OCI-LY3 (cell line): ENCODE results near the gene TXN.
"Not testable (repeated sequence)": the region's sequence is repeated elsewhere in the genome, so short reads cannot be mapped to it uniquely, and the experiment has no call there.

ENCODE experiments used
- H2AFZ ChIP-seq: fragments of 200-600, 300-600 bp; shearing (Covaris generic); 2 replicates; pipeline ENCODE4 v1.6.0; 2014; ENCODE audit warnings: antibody characterized with exemption, low read depth, low read length
- H3K27ac ChIP-seq: fragments of 200-600, 300-600 bp; sonication (generic); 2 replicates; pipeline ENCODE4 v1.5.1; 2014; ENCODE audit warnings: mild to moderate bottlenecking, low read length, moderate library complexity, mixed read lengths
- H3K27me3 ChIP-seq: fragments of 200-600, 300-600 bp; sonication (generic); 2 replicates; pipeline ENCODE4 v1.6.1; 2014; ENCODE audit warnings: low read depth, low read length, mixed read lengths
- H3K36me3 ChIP-seq: fragments of 200-600, 300-600 bp; sonication (generic); replicated peaks from 2 replicates; pipeline ENCODE3; 2014; ENCODE audit warnings: low read depth, low read length, mixed read lengths
- H3K4me1 ChIP-seq: fragments of 300-600, 200-600 bp; sonication (generic); 2 replicates; pipeline ENCODE4 v1.6.1; 2014; ENCODE audit warnings: low read length, mixed read lengths
- H3K4me2 ChIP-seq: fragments of 200-600, 300-600 bp; sonication (generic); 2 replicates; pipeline ENCODE4 v1.6.1; 2014; ENCODE audit warnings: low read length, mixed read lengths
- H3K4me3 ChIP-seq: fragments of 300-600, 200-600 bp; sonication (generic); 2 replicates; pipeline ENCODE4 v1.5.1; 2014; ENCODE audit warnings: antibody characterized with exemption, mild to moderate bottlenecking, low read length, moderate library complexity
- H3K79me2 ChIP-seq: fragments of 300-600, 200-600 bp; shearing (Covaris generic); 2 replicates; pipeline ENCODE4 v1.6.1; 2014; ENCODE audit warnings: mild to moderate bottlenecking, low read length, mixed read lengths
- H3K9ac ChIP-seq: fragments of 300-600, 200-600 bp; shearing (Covaris generic); 2 replicates; pipeline ENCODE4 v1.6.0; 2014; ENCODE audit warnings: mild to moderate bottlenecking, low read length, moderate library complexity
- H3K9me3 ChIP-seq: fragments of 200-600, 300-600 bp; shearing (Covaris generic); 2 replicates; pipeline ENCODE4 v1.6.1; 2014; ENCODE audit warnings: low read length, mixed read lengths; ENCODE audit not compliant: insufficient read depth
- H4K20me1 ChIP-seq: fragments of 200-600, 300-600 bp; sonication (generic); 2 replicates; pipeline ENCODE4 v1.6.1; 2016; ENCODE audit warnings: low read length, mixed read lengths; ENCODE audit not compliant: insufficient read depth
- EZH2phosphoT487 ChIP-seq: fragments of 200-600 bp; shearing (Covaris generic); IDR thresholded peaks from 2 replicates; pipeline ENCODE4 v1.6.1; 2018; ENCODE audit warnings: antibody characterized with exemption, mixed run types, low read depth
- TF ChIP-seq, protein P1 (sequence below): fragments of 200-600, 300-600 bp; sonication (generic); IDR thresholded peaks from 2 replicates; pipeline ENCODE4 v1.5.1; 2014; ENCODE audit warnings: antibody characterized with exemption, low read length, low read depth

Gene TXN

DNA sequence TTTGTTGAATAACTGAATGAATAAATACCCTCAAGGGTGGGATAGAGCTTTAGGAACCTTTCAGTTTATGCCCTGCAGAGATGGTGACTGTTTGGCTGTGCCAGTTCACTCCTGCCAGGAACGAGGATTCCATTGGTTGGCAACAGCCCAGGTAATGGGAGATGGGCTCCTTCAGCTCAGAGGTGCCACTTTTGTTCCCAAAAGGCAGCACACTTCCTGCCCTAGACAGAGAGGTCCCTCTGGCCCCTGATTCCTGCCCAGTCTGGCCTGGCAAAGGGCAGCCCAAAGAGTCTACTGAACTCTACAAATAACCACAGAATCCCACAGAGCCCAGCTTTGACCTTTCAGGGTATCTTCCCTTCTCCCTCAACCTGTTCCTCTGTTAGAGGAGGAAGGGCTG lies 49.9 kb downstream of the TXN start:
- no peak overlapping the region for H3K4me2 ChIP-seq
- H3K79me2 ChIP-seq, result no peaks in the 10 kb centered on the region
- H2AFZ ChIP-seq, result no peak overlapping the region
- H3K9ac ChIP-seq, result no peak overlapping the region
- H3K27ac ChIP-seq, result no peak overlapping the region
- no peaks in the 10 kb centered on the region for H3K9me3 ChIP-seq
- TF ChIP-seq, protein P1, sequence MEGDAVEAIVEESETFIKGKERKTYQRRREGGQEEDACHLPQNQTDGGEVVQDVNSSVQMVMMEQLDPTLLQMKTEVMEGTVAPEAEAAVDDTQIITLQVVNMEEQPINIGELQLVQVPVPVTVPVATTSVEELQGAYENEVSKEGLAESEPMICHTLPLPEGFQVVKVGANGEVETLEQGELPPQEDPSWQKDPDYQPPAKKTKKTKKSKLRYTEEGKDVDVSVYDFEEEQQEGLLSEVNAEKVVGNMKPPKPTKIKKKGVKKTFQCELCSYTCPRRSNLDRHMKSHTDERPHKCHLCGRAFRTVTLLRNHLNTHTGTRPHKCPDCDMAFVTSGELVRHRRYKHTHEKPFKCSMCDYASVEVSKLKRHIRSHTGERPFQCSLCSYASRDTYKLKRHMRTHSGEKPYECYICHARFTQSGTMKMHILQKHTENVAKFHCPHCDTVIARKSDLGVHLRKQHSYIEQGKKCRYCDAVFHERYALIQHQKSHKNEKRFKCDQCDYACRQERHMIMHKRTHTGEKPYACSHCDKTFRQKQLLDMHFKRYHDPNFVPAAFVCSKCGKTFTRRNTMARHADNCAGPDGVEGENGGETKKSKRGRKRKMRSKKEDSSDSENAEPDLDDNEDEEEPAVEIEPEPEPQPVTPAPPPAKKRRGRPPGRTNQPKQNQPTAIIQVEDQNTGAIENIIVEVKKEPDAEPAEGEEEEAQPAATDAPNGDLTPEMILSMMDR, result no peak
- no peak for TF ChIP-seq EZH2phosphoT487
- H3K4me1 ChIP-seq, result no peaks in the 10 kb centered on the region
- peaks cover 21% of the 10 kb centered on the region for H3K27me3 ChIP-seq
- H3K4me3 ChIP-seq, result no peak overlapping the region
- no peaks in the 10 kb centered on the region for H4K20me1 ChIP-seq
- no peaks in the 10 kb centered on the region for H3K36me3 ChIP-seq

DNA sequence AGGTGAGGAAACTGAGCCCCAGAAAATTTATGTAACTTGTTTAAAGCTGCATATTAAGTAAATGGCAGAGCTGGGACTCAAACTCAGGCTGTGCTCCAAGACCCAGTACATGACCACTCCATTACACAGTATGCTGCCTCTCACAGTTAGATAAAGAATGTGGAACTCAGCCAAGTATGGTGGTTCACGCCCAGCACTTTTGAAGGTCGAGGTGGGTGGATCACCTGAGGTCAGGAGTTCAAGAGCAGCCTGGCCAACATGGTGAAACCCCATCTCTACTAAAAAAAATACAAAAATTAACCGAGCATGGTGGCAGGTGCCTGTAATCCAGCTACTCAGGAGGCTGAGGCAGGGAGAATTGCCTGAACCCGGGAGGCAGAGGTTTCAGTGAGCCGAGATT lies 50.7 kb downstream of the TXN start:
- H3K27ac ChIP-seq, H3K9me3 ChIP-seq, H3K9ac ChIP-seq, H4K20me1 ChIP-seq, H3K4me3 ChIP-seq, H3K4me2 ChIP-seq, H3K79me2 ChIP-seq, H3K36me3 ChIP-seq, H2AFZ ChIP-seq, H3K4me1 ChIP-seq: not testable (repeated sequence)
- H3K27me3 ChIP-seq, result peaks cover 21% of the 10 kb centered on the region

- Histone ChIP-seq H3K4me2 (no peak overlapping the region), H3K36me3 (no peaks in the 10 kb centered on the region), H3K9ac (no peak overlapping the region), H3K9me3 (no peaks in the 10 kb centered on the region), H2AFZ (no peak overlapping the region), H3K4me1 (no peaks in the 10 kb centered on the region), H4K20me1 (no peaks in the 10 kb centered on the region), H3K79me2 (no peaks in the 10 kb centered on the region), H3K27me3 (peaks cover 22% of the 10 kb centered on the region), H3K4me3 (no peak overlapping the region), H3K27ac (no peak overlapping the region)
- TF ChIP-seq EZH2phosphoT487, result no peak
- TF ChIP-seq, protein P1, result no peak
Measured at GRCh38 chr9:110202232-110202631, 54.1 kb downstream of the TXN start.

DNA sequence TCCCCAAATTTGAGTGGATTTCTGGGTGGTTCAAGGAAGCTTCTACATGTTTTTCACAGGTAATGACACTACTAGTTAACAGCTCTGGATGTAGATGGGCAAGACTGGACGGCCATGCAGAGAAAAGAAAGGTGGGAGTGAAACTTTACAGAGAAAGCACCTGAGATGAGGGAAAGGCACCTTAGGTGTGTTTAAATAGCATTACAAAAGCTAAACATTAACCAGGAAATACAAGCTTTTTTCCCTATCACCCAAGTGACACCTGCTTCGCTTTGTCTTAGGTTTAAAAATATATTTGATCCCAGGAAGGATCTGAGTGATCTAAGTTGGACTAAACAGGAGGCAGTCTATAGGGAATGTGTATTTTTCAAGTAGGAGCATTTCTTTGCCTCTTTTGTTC lies 56.7 kb downstream of the TXN start:
- Histone ChIP-seq H3K4me3 (no peak overlapping the region), H3K9ac (no peak overlapping the region), H3K27me3 (peaks cover 7% of the 10 kb centered on the region; the same call in 1 of the 2 replicates), H3K79me2 (no peaks in the 10 kb centered on the region), H2AFZ (no peak overlapping the region), H3K27ac (no peak overlapping the region), H3K9me3 (no peaks in the 10 kb centered on the region), H3K36me3 (no peaks in the 10 kb centered on the region), H3K4me1 (no peaks in the 10 kb centered on the region), H4K20me1 (no peaks in the 10 kb centered on the region), H3K4me2 (no peak overlapping the region)
- TF ChIP-seq EZH2phosphoT487, result no peak
- TF ChIP-seq, protein P1, result no peak

DNA sequence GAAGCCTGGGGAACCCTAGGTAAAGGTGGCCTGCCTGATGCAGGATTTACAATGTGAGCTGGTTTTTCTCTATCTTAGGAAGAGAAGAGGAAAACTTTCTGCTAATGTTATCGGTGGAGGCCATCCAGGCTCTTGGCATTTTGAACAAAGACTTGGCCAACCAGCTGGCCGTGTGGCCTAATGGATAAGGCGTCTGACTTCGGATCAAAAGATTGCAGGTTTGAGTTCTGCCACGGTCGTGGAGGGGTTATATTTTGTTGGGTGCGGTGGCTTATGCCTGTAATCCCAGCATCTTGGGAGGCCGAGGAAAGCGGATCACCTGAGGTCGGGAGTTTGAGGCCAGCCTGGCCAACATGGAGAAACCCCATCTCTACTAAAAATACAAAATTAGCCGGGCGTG lies 58.0 kb downstream of the TXN start:
- H3K4me1 ChIP-seq, result no peaks in the 10 kb centered on the region

More for the DNA sequence above, 58.0 kb downstream of the TXN start:
- no peak overlapping the region for H3K27ac ChIP-seq
- no peaks in the 10 kb centered on the region for H3K9me3 ChIP-seq
- H3K4me2 ChIP-seq, result no peak overlapping the region
- H3K9ac ChIP-seq, result no peak overlapping the region
- no peak overlapping the region for H2AFZ ChIP-seq
- no peaks in the 10 kb centered on the region for H3K36me3 ChIP-seq
- no peaks in the 10 kb centered on the region for H3K79me2 ChIP-seq
- H3K4me3 ChIP-seq, result no peak overlapping the region
- H4K20me1 ChIP-seq, result no peaks in the 10 kb centered on the region
- H3K27me3 ChIP-seq, result peaks cover 7% of the 10 kb centered on the region; the same call in 1 of the 2 replicates
- TF ChIP-seq, protein P1, result no peak
- TF ChIP-seq EZH2phosphoT487, result no peak
